ENCODE data around the gene TMTC2.

Gene TMTC2

GRCh38 chr12:83015390-83016217 is 328.9 kb downstream of the TMTC2 start:
- no peak for DNase-seq (ENCODE audit: low spot score)

GRCh38 chr12:83016218-83016835 is 329.6 kb downstream of the TMTC2 start:
- DNase-seq (ENCODE audit: low spot score): no peak

- DNase-seq (ENCODE audit: low spot score): no peak
These were observed 330.3 kb downstream of the TMTC2 start for GRCh38 chr12:83016991-83017390.

- no peak for DNase-seq (ENCODE audit: low spot score)
These were observed 331.4 kb downstream of the TMTC2 start for GRCh38 chr12:83018088-83018487.

GRCh38 chr12:83027021-83027723 is 340.5 kb downstream of the TMTC2 start:
- DNase-seq (ENCODE audit: low spot score): no peak

- no peak for DNase-seq (ENCODE audit: low spot score)
These were observed 344.5 kb downstream of the TMTC2 start for GRCh38 chr12:83031196-83031595.

- DNase-seq (ENCODE audit: low spot score): no peak
These were observed 350.1 kb downstream of the TMTC2 start for GRCh38 chr12:83036847-83037246.

GRCh38 chr12:83039413-83039812 is 352.7 kb downstream of the TMTC2 start:
- DNase-seq (ENCODE audit: low spot score): no peak

GRCh38 chr12:83040339-83040738 is 353.6 kb downstream of the TMTC2 start:
- no peak for DNase-seq (ENCODE audit: low spot score)

- DNase-seq (ENCODE audit: low spot score): no peak
These were observed 354.3 kb downstream of the TMTC2 start for GRCh38 chr12:83040991-83041390.

GRCh38 chr12:83042441-83043200 is 355.9 kb downstream of the TMTC2 start:
- DNase-seq (ENCODE audit: low spot score): no peak

- DNase-seq (ENCODE audit: low spot score): no peak
These were observed 358.0 kb downstream of the TMTC2 start for GRCh38 chr12:83044736-83045135.

- no peak for DNase-seq (ENCODE audit: low spot score)
These were observed 359.3 kb downstream of the TMTC2 start for GRCh38 chr12:83046019-83046418.

- no peak for DNase-seq (ENCODE audit: low spot score)
These were observed 362.6 kb downstream of the TMTC2 start for GRCh38 chr12:83049306-83049705.

- DNase-seq (ENCODE audit: low spot score): no peak
These were observed 366.3 kb downstream of the TMTC2 start for GRCh38 chr12:83052890-83053541.

GRCh38 chr12:83057436-83057835 is 370.7 kb downstream of the TMTC2 start:
- DNase-seq (ENCODE audit: low spot score): no peak

- DNase-seq (ENCODE audit: low spot score): no peak
These were observed 372.4 kb downstream of the TMTC2 start for GRCh38 chr12:83059107-83059506.

- no peak for DNase-seq (ENCODE audit: low spot score)
These were observed 378.9 kb downstream of the TMTC2 start for GRCh38 chr12:83065562-83065961.

GRCh38 chr12:83067981-83068380 is 381.3 kb downstream of the TMTC2 start:
- no peak for DNase-seq (ENCODE audit: low spot score)

GRCh38 chr12:83074358-83074894 is 387.7 kb downstream of the TMTC2 start:
- DNase-seq (ENCODE audit: low spot score): no peak

GRCh38 chr12:83075471-83075870 is 388.8 kb downstream of the TMTC2 start:
- DNase-seq (ENCODE audit: low spot score): no peak
